H1 (cell line): ENCODE data around the gene CHST11. TPM values are rescaled to one million over a fixed set of nuclear protein-coding genes. Genes with fewer than 3 reads are reported as not detected.

Source experiments
- CTCF ChIA-PET: fragments of 300-600 bp; sonication (Branson Sonifier 250); formaldehyde crosslinking; loops from one replicate; lab custom pipeline; 2021; ENCODE audit not compliant: partially characterized antibody; lab: Charles Lee
- POLR2A ChIA-PET: fragments of 300-600 bp; sonication (Branson Sonifier 250); formaldehyde crosslinking; loops from one replicate; lab custom pipeline; 2021; ENCODE audit warnings: inconsistent platforms; ENCODE audit not compliant: partially characterized antibody; lab: Charles Lee
- DNase-seq, 2 experiments: peaks; one replicate each; pipeline versions ENCODE4 v3.0.0 to v3.0.0-alpha.2; 2010 to 2022; ENCODE audit warnings: low spot score in 2 of 2, low read depth in 1 of 2, mixed read lengths in 1 of 2
- FAIRE-seq: peaks from 2 replicates; lab custom pipeline; 2011; peaks lifted over from hg19 to GRCh38; lab: Jason Lieb, UNC
- H2AFZ ChIP-seq: 2 replicates; pipeline ENCODE4 v1.8.1; 2012; ENCODE audit warnings: low read length, inconsistent platforms
- H2AK5ac ChIP-seq: 2 replicates; pipeline ENCODE4 v1.6.1; 2013; ENCODE audit warnings: low read depth, low read length
- H2BK120ac ChIP-seq: replicated peaks from 2 replicates; pipeline ENCODE3; 2013; ENCODE audit warnings: low read depth, low read length, inconsistent platforms
- H2BK12ac ChIP-seq: 2 replicates; pipeline ENCODE4 v1.6.1; 2013; ENCODE audit warnings: low read depth, low read length
- H2BK15ac ChIP-seq: 2 replicates; pipeline ENCODE4 v1.6.1; 2013; ENCODE audit warnings: low read length
- H2BK20ac ChIP-seq: 2 replicates; pipeline ENCODE4 v1.6.1; 2013; ENCODE audit warnings: low read length
- H2BK5ac ChIP-seq: 2 replicates; pipeline ENCODE4 v1.6.1; 2013; ENCODE audit warnings: low read depth, low read length
- H3K14ac ChIP-seq: 2 replicates; pipeline ENCODE4 v1.6.1; 2013; ENCODE audit warnings: inconsistent platforms; ENCODE audit not compliant: insufficient read length
- H3K18ac ChIP-seq: 2 replicates; pipeline ENCODE4 v1.6.1; 2013; ENCODE audit warnings: low read length; ENCODE audit errors: extremely low read depth
- H3K23ac ChIP-seq: 2 replicates; pipeline ENCODE4 v1.6.1; 2013; ENCODE audit warnings: inconsistent platforms; ENCODE audit not compliant: insufficient read length
- H3K23me2 ChIP-seq: 2 replicates; pipeline ENCODE4 v1.6.1; 2013; ENCODE audit warnings: low read depth, low read length
- H3K27ac ChIP-seq: 2 replicates; pipeline ENCODE4 v1.6.1; 2011; ENCODE audit warnings: low read depth, low read length, inconsistent platforms
- H3K27me3 ChIP-seq, 4 experiments: replicated peaks in 1 of 4; 1 replicate in 1 of 4; 2 replicates in 3 of 4; pipeline versions ENCODE4 v1.6.1 to v1.8.1; 2011 to 2013; ENCODE audit warnings: low read length in 3 of 4, mild to moderate bottlenecking in 3 of 4, inconsistent platforms in 2 of 4, mixed read lengths in 2 of 4, moderate library complexity in 1 of 4; ENCODE audit not compliant: control insufficient read depth in 3 of 4, insufficient read depth in 3 of 4; ENCODE audit errors: extremely low read depth in 1 of 4
- H3K36me3 ChIP-seq, 4 experiments: 2 replicates each; pipeline versions ENCODE4 v1.6.1 to v1.8.1; 2011 to 2013; ENCODE audit warnings: mild to moderate bottlenecking in 4 of 4, low read length in 3 of 4, moderate library complexity in 2 of 4, control low read depth in 1 of 4, inconsistent platforms in 1 of 4; ENCODE audit not compliant: insufficient read depth in 4 of 4, control insufficient read depth in 2 of 4
- H3K4ac ChIP-seq: replicated peaks from 2 replicates; pipeline ENCODE3; 2013; ENCODE audit warnings: low read length, low read depth, mixed read lengths, inconsistent platforms; ENCODE audit not compliant: insufficient read length
- H3K4me1 ChIP-seq, 4 experiments: replicated peaks in 1 of 4; 1 replicate in 1 of 4; 2 replicates in 3 of 4; pipeline versions ENCODE4 v1.6.1 to v1.8.1; 2011 to 2013; ENCODE audit warnings: low read length in 3 of 4, inconsistent platforms in 2 of 4, mixed read lengths in 1 of 4; ENCODE audit not compliant: insufficient read depth in 4 of 4, control insufficient read depth in 3 of 4
- H3K4me2 ChIP-seq, 2 experiments: 2 replicates each; pipeline versions ENCODE4 v1.6.1 to v1.8.1; 2011 to 2013; ENCODE audit warnings: low read depth in 2 of 2, low read length in 2 of 2, control low read depth in 1 of 2, inconsistent platforms in 1 of 2, mild to moderate bottlenecking in 1 of 2; ENCODE audit not compliant: insufficient read depth in 1 of 2
- H3K4me3 ChIP-seq, 4 experiments: fragments of 200-600, 300-600 bp in 1 of 4; sonication (generic), shearing (Covaris generic), sonication (Bioruptor Twin) in 1 of 4; 2 replicates each; pipeline versions ENCODE4 v1.5.1 to v1.8.1; 2011 to 2016; ENCODE audit warnings: low read length in 4 of 4, low read depth in 3 of 4, control low read depth in 2 of 4, inconsistent platforms in 2 of 4, mild to moderate bottlenecking in 2 of 4, mixed read lengths in 1 of 4, moderate library complexity in 1 of 4; ENCODE audit not compliant: insufficient read depth in 2 of 4; ENCODE audit errors: extremely low read depth in 1 of 4
- H3K56ac ChIP-seq: replicated peaks from 2 replicates; pipeline ENCODE3; 2013; ENCODE audit warnings: low read depth, mild to moderate bottlenecking, mixed read lengths, low read length, inconsistent platforms; ENCODE audit not compliant: insufficient read length
- H3K79me1 ChIP-seq: 2 replicates; pipeline ENCODE4 v1.6.1; 2013; ENCODE audit warnings: low read depth, low read length, control low read depth
- H3K79me2 ChIP-seq, 2 experiments: 2 replicates each; pipeline versions ENCODE4 v1.6.1 to v1.8.1; 2012 to 2013; ENCODE audit warnings: low read length in 2 of 2, mild to moderate bottlenecking in 2 of 2, inconsistent platforms in 1 of 2; ENCODE audit not compliant: insufficient read depth in 2 of 2, control insufficient read depth in 1 of 2
- H3K9ac ChIP-seq, 4 experiments: replicated peaks in 1 of 4; 1 replicate in 1 of 4; 2 replicates in 3 of 4; pipeline versions ENCODE4 v1.6.1 to v1.8.1; 2011 to 2013; ENCODE audit warnings: low read depth in 3 of 4, low read length in 3 of 4, control low read depth in 2 of 4, mild to moderate bottlenecking in 2 of 4, moderate library complexity in 2 of 4, inconsistent platforms in 1 of 4; ENCODE audit errors: extremely low read depth in 1 of 4
- H3K9me3 ChIP-seq, 2 experiments: 2 replicates each; pipeline versions ENCODE4 v1.6.1 to v1.8.1; 2012 to 2013; ENCODE audit warnings: mild to moderate bottlenecking in 2 of 2, moderate library complexity in 2 of 2, control low read depth in 1 of 2, inconsistent platforms in 1 of 2, low read depth in 1 of 2, low read length in 1 of 2, mixed read lengths in 1 of 2; ENCODE audit not compliant: insufficient read depth in 2 of 2
- H4K20me1 ChIP-seq, 2 experiments: replicated peaks in 1 of 2; 2 replicates each; pipeline versions ENCODE3 to v1.8.1; 2011 to 2013; ENCODE audit warnings: inconsistent platforms in 2 of 2, low read length in 2 of 2, mild to moderate bottlenecking in 1 of 2; ENCODE audit not compliant: insufficient read depth in 2 of 2, control insufficient read depth in 1 of 2
- H4K5ac ChIP-seq: 2 replicates; pipeline ENCODE4 v1.6.1; 2013; ENCODE audit warnings: low read length, low read depth, mixed read lengths, inconsistent platforms; ENCODE audit not compliant: insufficient read length
- H4K8ac ChIP-seq: 2 replicates; pipeline ENCODE4 v1.8.0; 2013; ENCODE audit warnings: mild to moderate bottlenecking, moderate library complexity, low read length, inconsistent platforms; ENCODE audit not compliant: insufficient read depth; ENCODE audit errors: extremely low read depth
- H4K91ac ChIP-seq: replicated peaks from 2 replicates; pipeline ENCODE3; 2013; ENCODE audit warnings: low read length, mixed read lengths, inconsistent platforms; ENCODE audit not compliant: insufficient read length
- CTBP2 ChIP-seq: IDR thresholded peaks from 2 replicates; pipeline ENCODE4 v1.7.0; 2011; ENCODE audit warnings: borderline replicate concordance, mild to moderate bottlenecking, moderate library complexity, mixed read lengths, low read length; ENCODE audit not compliant: insufficient read depth, insufficient read length
- EP300 ChIP-seq, 2 experiments: IDR thresholded peaks; 1 replicate in 1 of 2; 2 replicates in 1 of 2; pipeline ENCODE4 v1.6.1; 2011 to 2012; ENCODE audit warnings: low read depth in 2 of 2, low read length in 2 of 2, mild to moderate bottlenecking in 2 of 2, borderline replicate concordance in 1 of 2, inconsistent platforms in 1 of 2, moderate library complexity in 1 of 2
- GABPA ChIP-seq: IDR thresholded peaks from 2 replicates; pipeline ENCODE4 v1.6.1; 2011; ENCODE audit warnings: mild to moderate bottlenecking, low read length, moderate library complexity, borderline replicate concordance; ENCODE audit not compliant: insufficient read depth
- KDM1A ChIP-seq: fragments of 200-600, 300-600 bp; sonication (generic); IDR thresholded peaks from 2 replicates; pipeline ENCODE4 v1.7.1; 2016; ENCODE audit warnings: mild to moderate bottlenecking, low read length, borderline replicate concordance
- KDM4A ChIP-seq: IDR thresholded peaks from one replicate; pipeline ENCODE4 v1.7.1; 2012; ENCODE audit warnings: low read depth, mild to moderate bottlenecking, moderate library complexity, low read length, inconsistent platforms; ENCODE audit not compliant: severe bottlenecking
- RBBP5 ChIP-seq: IDR thresholded peaks from 2 replicates; pipeline ENCODE4 v1.7.1; 2012; ENCODE audit warnings: low read depth, mild to moderate bottlenecking, inconsistent platforms, low read length, moderate library complexity, borderline replicate concordance
- SIN3A ChIP-seq, 2 experiments: IDR thresholded peaks in 1 of 2; conservative IDR thresholded peaks in 1 of 2; 2 replicates each; pipeline ENCODE4 v1.6.1; 2011 to 2012; ENCODE audit warnings: low read length in 2 of 2, improper control_type of control experiment in 1 of 2, low read depth in 1 of 2, mild to moderate bottlenecking in 1 of 2
- SP1 ChIP-seq: IDR thresholded peaks from 2 replicates; pipeline ENCODE4 v1.6.1; 2011; ENCODE audit warnings: low read depth, low read length
- SRF ChIP-seq: IDR thresholded peaks from 2 replicates; pipeline ENCODE4 v1.6.1; 2011; ENCODE audit warnings: mild to moderate bottlenecking, low read depth, low read length, moderate library complexity
- WGBS, 2 experiments: shearing (Covaris generic) in 1 of 2; methylation state at CpG; one replicate each; pipeline versions ENCODE4 v1.1.6 to v1.1.7; 2013 to 2015; ENCODE audit warnings: low lambda C conversion rate in 2 of 2, mixed read lengths in 2 of 2, inconsistent platforms in 1 of 2, low coverage in 1 of 2, missing lambda C conversion rate in 1 of 2; ENCODE audit not compliant: insufficient replicate concordance in 2 of 2, insufficient coverage in 1 of 2, insufficient read length in 1 of 2; ENCODE audit errors: extremely low coverage in 1 of 2, missing lambda C conversion rate in 1 of 2; 5-methylcytosine and 5-hydroxymethylcytosine counted together
- polyA plus RNA-seq, 7 experiments: library from polyadenylated mRNA; depleted of rRNA in 3 of 7; stranded (reverse) in 5 of 7; unstranded in 2 of 7; fragments of >200 nt in 5 of 7; fragments of 200-250 nt in 2 of 7; gene quantifications; 1 replicate in 5 of 7; 2 replicates in 1 of 7; 4 replicates in 1 of 7; pipeline versions ENCODE4 v1.2.1 to v1.2.3, GENCODE V29; 2011 to 2013; ENCODE audit warnings: missing spikeins in 2 of 7, mixed read lengths in 2 of 7
- total RNA-seq: library from RNA; stranded (reverse); fragmentation: NEBNext Ultra II Directional; extraction: Animal tissue kit (Norgen Biotek cat#: 25700); gene quantifications from 2 replicates; pipeline ENCODE4 v1.2.1, GENCODE V29; 2021
- TF ChIP-seq, protein P1 (sequence below): IDR thresholded peaks from 2 replicates; pipeline ENCODE4 v1.6.1; 2011; ENCODE audit warnings: low read depth, mild to moderate bottlenecking, low read length; ENCODE audit not compliant: insufficient read depth

Gene CHST11
- total and polyA plus RNA-seq, 2 of the 8 experiments (the other 6 are each of a cell fraction or from before 2014, with no cell fraction given): 14.4 to 20.8 TPM

DNA sequence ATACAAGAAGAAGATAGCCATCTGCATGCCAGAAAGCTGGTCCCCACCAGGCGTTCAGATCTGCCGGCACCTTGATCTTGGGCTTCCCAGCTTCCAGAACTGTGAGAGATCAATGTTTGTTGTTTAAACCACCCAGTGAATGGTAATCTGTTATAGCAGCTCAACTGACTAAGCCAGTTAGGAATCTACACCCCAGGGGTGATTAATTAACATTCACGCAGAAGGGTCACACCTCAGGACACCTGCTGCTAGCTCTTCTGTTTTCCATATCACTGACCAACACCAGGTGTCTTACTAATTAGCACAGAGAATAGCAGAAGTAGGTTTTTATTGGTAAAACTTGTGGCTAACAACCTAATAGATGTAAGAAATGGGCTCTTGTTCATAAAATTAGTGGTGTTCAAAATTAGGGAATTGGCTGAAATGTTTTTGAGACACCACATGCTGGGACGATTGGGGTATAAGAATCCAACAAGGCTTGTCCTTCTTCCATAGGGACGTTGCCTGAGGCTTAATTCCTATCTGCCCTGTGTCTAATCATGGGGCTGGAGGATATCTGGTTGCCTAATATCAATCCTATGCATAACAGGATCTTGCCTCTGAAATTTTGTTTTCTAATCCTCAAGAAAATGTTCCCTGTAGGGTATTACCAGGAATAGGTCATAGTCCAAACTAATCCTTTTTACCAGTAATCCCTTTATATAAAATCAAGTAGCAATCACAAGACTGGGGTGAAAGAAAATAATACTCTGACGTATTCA lies 42.0 kb upstream of the CHST11 start:
- H3K36me3 ChIP-seq: no peaks in the 10 kb centered on the region; a peak in 1 of 8 replicates
- ChIA-PET POLR2A (no interaction called here), CTCF (interaction anchor here (0.7 to 1.5 kb wide), 3 partner anchors 33 to 242 kb away, joined by 3 to 5 read pairs (median 3); no protein-coding TSS in a partner anchor)
- H3K23ac ChIP-seq: no peak overlapping the region
- no peaks in the 10 kb centered on the region for H4K20me1 ChIP-seq
- peaks cover 0 to 2% (median 0%) of the 10 kb centered on the region in 4 experiments; a peak in 3 of 7 replicates for H3K27me3 ChIP-seq
- H3K18ac ChIP-seq: no peak overlapping the region
- H2BK120ac ChIP-seq: peak overlapping the region; percentile 14
- H3K9ac ChIP-seq: no peak overlapping the region
- no peak overlapping the region for H3K14ac ChIP-seq
- H2BK15ac ChIP-seq: no peak overlapping the region
- no peak overlapping the region for H4K91ac ChIP-seq
- H3K4ac ChIP-seq: no peak overlapping the region
- DNase-seq (peak in 1 of 2 experiments; percentile 78), FAIRE-seq (peak; percentile 91)
- H3K4me3 ChIP-seq: no peak overlapping the region
- H3K4me1 ChIP-seq: peaks cover 3 to 13% (median 8%) of the 10 kb centered on the region in 4 experiments
- H3K23me2 ChIP-seq: no peaks in the 10 kb centered on the region
- H2AFZ ChIP-seq: no peak overlapping the region
- no peak overlapping the region for H4K8ac ChIP-seq
- no peaks in the 10 kb centered on the region for H3K79me1 ChIP-seq
- H3K79me2 ChIP-seq: no peaks in the 10 kb centered on the region
- H2BK20ac ChIP-seq: no peak overlapping the region
- H3K56ac ChIP-seq: no peak overlapping the region
- no peak overlapping the region for H3K27ac ChIP-seq
- H4K5ac ChIP-seq: no peak overlapping the region
- peak overlapping the region in 1 of 2 experiments; percentile 0; a peak in 1 of 4 replicates for H3K4me2 ChIP-seq
- H2BK12ac ChIP-seq: no peak overlapping the region
- H3K9me3 ChIP-seq: no peaks in the 10 kb centered on the region
- H2AK5ac ChIP-seq: no peak overlapping the region
- H2BK5ac ChIP-seq: no peak overlapping the region
- 29% methylated on average over 6 of the region's 6 CpGs; no CpG with 5 or more reads in 1 of the 2 experiments for WGBS, 2 experiments
- TF ChIP-seq CTBP2 (no peak), EP300 (IDR thresholded peaks at IDR 0.05; ENCODE audit: borderline replicate concordance in 1 of 2, low read depth in 2 of 2, low read length in 2 of 2) (peak in 1 of 2 experiments; percentile 79; a peak in 1 of 3 replicates), SP1 (0 out of 2 replicates have a peak, but pooled peaks have one; percentile 69), KDM4A (no peak), RBBP5 (no peak), SIN3A (conservative IDR thresholded peaks at IDR 0.05 in 1 of 2, IDR thresholded peaks at IDR 0.05 in 1 of 2; ENCODE audit: low read depth in 1 of 2, low read length in 2 of 2) (no peak), GABPA (no peak), KDM1A (no peak), SRF (no peak)
- TF ChIP-seq, protein P1, sequence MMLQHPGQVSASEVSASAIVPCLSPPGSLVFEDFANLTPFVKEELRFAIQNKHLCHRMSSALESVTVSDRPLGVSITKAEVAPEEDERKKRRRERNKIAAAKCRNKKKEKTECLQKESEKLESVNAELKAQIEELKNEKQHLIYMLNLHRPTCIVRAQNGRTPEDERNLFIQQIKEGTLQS: no peak
